IgD-negative memory B cell (primary cell): ENCODE results near the gene MARK2. TPM values are rescaled to one million over a fixed set of nuclear protein-coding genes. Genes with fewer than 3 reads are reported as not detected.

Source experiments
- H3K27ac Mint-ChIP-seq, 3 donors: one replicate each; pipeline ENCODE4 v1.8.0; 2020 to 2022; ENCODE audit warnings: mild to moderate bottlenecking in 3 of 3, mixed read lengths in 3 of 3, moderate library complexity in 1 of 3
- H3K27me3 Mint-ChIP-seq: one replicate; pipeline ENCODE4 v1.8.0; 2021; ENCODE audit warnings: mixed read lengths
- H3K36me3 Mint-ChIP-seq: one replicate; pipeline ENCODE4 v1.8.0; 2020; ENCODE audit warnings: mild to moderate bottlenecking, mixed read lengths
- H3K4me1 Mint-ChIP-seq, 3 donors: one replicate each; pipeline ENCODE4 v1.8.0; 2020 to 2022; ENCODE audit warnings: mixed read lengths in 3 of 3, mild to moderate bottlenecking in 1 of 3
- H3K4me3 Mint-ChIP-seq, 4 donors: one replicate each; pipeline ENCODE4 v1.8.0; 2020 to 2022; ENCODE audit warnings: mild to moderate bottlenecking in 4 of 4, mixed read lengths in 4 of 4, moderate library complexity in 3 of 4
- H3K9me3 Mint-ChIP-seq, 3 donors: one replicate each; pipeline ENCODE4 v1.8.0; 2020 to 2021; ENCODE audit warnings: mixed read lengths in 3 of 3, mild to moderate bottlenecking in 1 of 3
- polyA plus RNA-seq: library from polyadenylated mRNA; unstranded; fragments of 300-500 nt; fragmentation: Illumina TruSeq; gene quantifications from one replicate; pipeline ENCODE4 v1.2.3, GENCODE V29; 2021

MARK2 gene
- polyA plus RNA-seq, 1 donor from 2014 or later: 50.8 TPM

DNA sequence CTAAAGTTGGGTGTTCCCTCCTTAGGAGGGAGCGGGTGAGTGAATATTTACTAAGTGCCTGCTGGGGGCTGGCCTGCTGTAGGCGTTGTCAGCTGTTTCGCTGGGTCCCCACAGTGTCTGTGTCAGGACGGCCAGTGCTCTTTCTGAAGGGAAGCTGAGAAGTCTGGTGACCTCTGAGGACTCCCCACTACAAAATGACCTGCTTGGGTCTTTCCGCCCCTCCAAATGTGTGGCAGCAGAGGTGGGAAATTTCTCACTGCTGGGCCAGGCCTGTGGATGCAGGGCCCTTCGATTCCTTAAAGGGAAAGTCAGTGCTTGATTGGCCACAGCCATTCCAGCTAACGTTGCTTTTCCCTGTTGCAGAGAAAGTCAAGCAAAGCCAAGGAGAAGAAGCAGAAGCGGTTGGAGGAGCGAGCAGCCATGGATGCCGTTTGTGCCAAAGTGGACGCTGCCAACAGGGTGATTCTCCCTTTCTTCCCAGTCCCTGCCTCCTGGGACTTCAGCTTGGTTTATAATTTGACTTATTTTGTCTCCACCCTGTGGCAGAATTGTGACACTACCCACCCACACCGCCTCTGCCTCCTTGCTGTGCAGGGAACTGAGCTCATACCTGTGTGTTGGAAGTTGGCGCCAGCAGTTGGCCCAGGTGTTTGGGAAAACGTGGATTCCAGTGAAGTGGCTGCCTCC lies 106.7 kb downstream of the MARK2 start:
- H3K9me3 Mint-ChIP-seq: no peaks in the 10 kb centered on the region
- H3K36me3 Mint-ChIP-seq: peaks cover 4% of the 10 kb centered on the region
- H3K27me3 Mint-ChIP-seq: no peaks in the 10 kb centered on the region
- peak overlapping the region in 1 of 3 donors; percentile 46 for H3K27ac Mint-ChIP-seq
- no peak overlapping the region for H3K4me3 Mint-ChIP-seq
- H3K4me1 Mint-ChIP-seq: peaks cover 8 to 14% (median 12%) of the 10 kb centered on the region in 3 donors

DNA sequence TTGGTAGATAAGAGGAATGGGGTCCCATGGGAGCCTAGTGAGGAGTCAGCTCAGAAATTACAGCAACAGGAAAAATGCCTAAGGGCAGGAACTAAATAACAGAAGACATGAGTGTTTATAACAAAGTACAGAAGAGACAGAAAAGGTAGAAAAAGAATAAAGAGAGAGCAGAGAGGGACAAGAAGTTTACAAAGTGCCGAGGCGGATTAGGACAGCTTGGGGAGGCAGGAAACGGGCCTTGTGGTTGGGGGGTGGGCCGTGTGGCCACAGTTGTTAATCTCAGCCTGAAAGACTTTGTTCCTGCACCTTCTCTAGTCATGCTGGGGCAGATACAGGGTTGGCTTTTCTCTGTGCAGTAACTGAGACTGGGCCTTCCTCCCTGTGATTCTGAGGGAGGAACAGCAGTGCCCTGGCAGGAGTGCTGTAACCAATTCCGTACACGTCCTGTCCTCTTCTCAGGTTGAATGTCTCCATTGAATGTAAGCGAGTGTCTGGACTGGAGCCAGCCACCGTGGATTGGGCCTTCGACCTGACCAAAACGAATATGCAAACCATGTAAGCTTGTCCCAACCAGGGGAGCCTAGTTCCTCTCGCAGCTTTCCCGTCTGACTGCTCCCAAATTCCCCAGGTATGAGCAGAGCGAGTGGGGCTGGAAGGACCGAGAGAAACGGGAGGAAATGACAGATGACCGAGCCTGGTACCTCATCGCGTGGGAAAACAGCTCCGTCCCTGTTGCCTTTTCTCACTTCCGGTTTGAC lies 113.0 kb downstream of the MARK2 start:
- Mint-ChIP-seq H3K36me3 (peaks cover 9% of the 10 kb centered on the region), H3K9me3 (no peaks in the 10 kb centered on the region), H3K27ac (peak overlapping the region; percentile 52 to 86 (median 79)), H3K4me3 (peak overlapping the region in 2 of 4 donors; percentile 68 to 80), H3K27me3 (no peaks in the 10 kb centered on the region), H3K4me1 (peaks cover 4 to 15% (median 12%) of the 10 kb centered on the region in 3 donors)

DNA sequence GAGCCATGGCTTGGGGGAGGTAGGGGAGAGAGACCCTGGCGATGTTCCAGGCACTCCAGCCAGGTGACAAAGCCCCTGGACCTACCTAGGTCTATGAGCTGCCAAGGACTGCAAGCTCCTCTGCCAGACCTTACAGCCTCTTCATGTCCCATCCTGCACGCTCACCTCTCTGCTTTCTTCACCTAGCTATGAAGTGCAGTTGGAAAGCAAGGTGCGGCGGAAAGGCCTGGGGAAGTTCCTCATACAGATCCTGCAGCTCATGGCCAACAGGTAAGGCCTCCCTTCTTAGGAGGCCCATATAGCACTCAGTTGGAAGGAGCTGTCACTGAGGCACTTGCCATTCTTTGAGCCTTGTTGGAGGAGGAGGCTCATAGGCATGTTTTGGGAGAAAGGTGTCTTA lies 113.7 kb downstream of the MARK2 start:
- Mint-ChIP-seq H3K36me3 (peaks cover 9% of the 10 kb centered on the region), H3K27me3 (no peaks in the 10 kb centered on the region), H3K4me3 (peak overlapping the region in 1 of 4 donors; percentile 68), H3K27ac (no peak overlapping the region), H3K4me1 (peaks cover 4 to 15% (median 12%) of the 10 kb centered on the region in 3 donors), H3K9me3 (no peaks in the 10 kb centered on the region)

DNA sequence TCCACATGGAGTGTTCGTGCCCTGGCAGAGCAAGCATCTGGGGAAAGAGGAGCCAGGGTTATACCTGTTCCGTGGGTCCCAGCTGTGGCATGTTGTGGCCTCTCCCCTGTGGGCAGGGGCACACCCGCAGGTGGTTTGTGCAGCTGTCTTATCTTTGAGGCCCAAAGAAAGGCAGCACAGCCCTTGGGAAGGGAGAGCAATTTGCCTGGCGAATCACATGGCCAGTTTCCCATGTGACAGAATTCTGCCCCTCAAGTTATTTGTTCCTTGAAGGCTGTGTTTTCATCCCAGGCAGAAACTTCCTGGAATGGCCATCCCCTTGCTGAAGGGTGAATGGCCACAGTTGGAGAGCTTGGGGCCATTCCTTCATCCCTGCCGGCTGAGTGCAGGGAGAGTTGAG lies 119.1 kb downstream of the MARK2 start:
- H3K27ac Mint-ChIP-seq: no peak overlapping the region
- no peak overlapping the region for H3K4me3 Mint-ChIP-seq
- H3K9me3 Mint-ChIP-seq: no peaks in the 10 kb centered on the region
- peaks cover 4% of the 10 kb centered on the region for H3K36me3 Mint-ChIP-seq
- no peaks in the 10 kb centered on the region for H3K27me3 Mint-ChIP-seq
- H3K4me1 Mint-ChIP-seq: no peaks in the 10 kb centered on the region

Other genes with a start within 250 kb of the MARK2 start
- gene PLAAT3, start 224.7 kb upstream of the MARK2 start, polyA plus RNA-seq: 6.5 TPM
- 16.2 TPM for gene ATL3, start 167.7 kb upstream of the MARK2 start, polyA plus RNA-seq
- 27.1 TPM for gene RTN3, start 157.6 kb upstream of the MARK2 start, polyA plus RNA-seq
- 0.39 TPM for gene ZFTA, start 70.3 kb upstream of the MARK2 start, polyA plus RNA-seq
- 0.94 TPM for gene SPINDOC, start 25.7 kb upstream of the MARK2 start, polyA plus RNA-seq
- not detected for gene RCOR2, start 78.1 kb downstream of the MARK2 start, polyA plus RNA-seq
- 13.9 TPM for gene NAA40, start 99.9 kb downstream of the MARK2 start, polyA plus RNA-seq
- gene COX8A, start 135.5 kb downstream of the MARK2 start, polyA plus RNA-seq: 298 TPM
- 117 TPM for gene OTUB1, start 147.3 kb downstream of the MARK2 start, polyA plus RNA-seq
- gene FLRT1, start 196.8 kb downstream of the MARK2 start, polyA plus RNA-seq: not detected